Pancreas (tissue), 10 donors: ENCODE results near the gene SLIT1. TPM values are rescaled to one million over a fixed set of nuclear protein-coding genes. Genes with fewer than 3 reads are reported as not detected.

Experiments
- ATAC-seq, 4 donors: fragments of 200-7000 bp; cut with Tn5 transposase; one replicate each; pipeline versions ENCODE4 v1.8.0 to v1.9.1; 2020; ENCODE audit warnings: mild to moderate bottlenecking in 4 of 4, moderate library complexity in 4 of 4
- DNase-seq, 6 donors: peaks; one replicate each; pipeline ENCODE4 v3.0.0-alpha.2; 2020
- FAIRE-seq: peaks from 2 replicates; lab custom pipeline; 2012; peaks lifted over from hg19 to GRCh38; lab: Jason Lieb, UNC
- H3K27ac ChIP-seq, 4 donors: fragments of 200-600 bp; sonication (generic); 1 replicate in 3 of 4; 2 replicates in 1 of 4; pipeline versions ENCODE4 v1.5.0 to v1.8.0; 2020
- H3K27me3 ChIP-seq, 4 donors: fragments of 200-600 bp; one replicate each; pipeline ENCODE4 v1.8.0; 2021
- H3K36me3 ChIP-seq, 3 donors: fragments of 200-600 bp; sonication (generic) in 1 of 3; one replicate each; pipeline versions ENCODE4 v1.5.0 to v1.8.0; 2020 to 2021
- H3K4me1 ChIP-seq, 3 donors: fragments of 200-600 bp; one replicate each; pipeline ENCODE4 v1.8.0; 2021
- H3K4me3 ChIP-seq, 4 donors: fragments of 200-600 bp; sonication (generic) in 2 of 4; one replicate each; pipeline versions ENCODE4 v1.5.0 to v1.8.0; 2020 to 2021
- H3K9me3 ChIP-seq, 4 donors: fragments of 200-600 bp; one replicate each; pipeline ENCODE4 v1.8.0; 2021
- CTCF ChIP-seq, 4 donors: fragments of 200-600 bp; sonication (generic) in 3 of 4; IDR thresholded peaks; one replicate each; pipeline versions ENCODE4 v1.5.0 to v1.8.0; 2021; ENCODE audit warnings: antibody characterized with exemption in 4 of 4
- WGBS, 2 donors: extraction: QIAGEN DNeasy Blood & Tissue Kit; methylation state at CpG; one replicate each; pipeline ENCODE4 v1.1.7; 2013; 5-methylcytosine and 5-hydroxymethylcytosine counted together
- intact Hi-C, 3 donors: fragments of 100-400 bp; cut with DNase I; formaldehyde crosslinking; loops; one replicate each; pipeline versions ENCODE4 v1.11.1 to v1.14.2; 2022
- polyA plus RNA-seq, 2 donors: library from polyadenylated mRNA; stranded (reverse); fragments of 200-250 nt; gene quantifications; one replicate each; pipeline ENCODE4 v1.2.3, GENCODE V29; 2013
- total RNA-seq, 6 donors: library from RNA; stranded (reverse); fragmentation: NEBNext Ultra II Directional in 4 of 6; extraction: Animal tissue kit (Norgen Biotek cat#: 25700) in 4 of 6; gene quantifications; one replicate each; pipeline versions ENCODE4 v1.2.1 to v1.2.4, GENCODE V29; 2021 to 2023
- donor health status: healthy with polysubstance abuse.
- donor health status: DM: no; HTN: no; CAD: no; lungs with moderate emphysema.
- donor health status: DM: no; HTN: no; CAD: no.
- donor health status: control.
- donor health status: control.
- donor health status: Bipolar disorder and iron deficiency.
- donor health status: DM: yes; HTN: yes; CAD: no.
- donor health status: DM: no; HTN: no; CAD: no.
- donor health status: DM: no; HTN: no; CAD: no.
- donor health status: DM: yes; HTN: yes; CAD: no.

SLIT1 gene
- total and polyA plus RNA-seq, 8 donors, result 0.23 to 2.8 (median 0.89) TPM

GRCh38 chr10:97048649-97049427 is 136.9 kb downstream of the SLIT1 start:
- H3K4me1 ChIP-seq, result no peaks in the 10 kb centered on the region
- 86 to 88% methylated on average over 18 to 23 of the region's 23 CpGs for WGBS, 2 donors
- no peaks in the 10 kb centered on the region for H3K27me3 ChIP-seq
- ATAC-seq, result no peak
- no peak for DNase-seq
- FAIRE-seq, result no peak
- intact Hi-C loops, result no loop called here
- no peak overlapping the region for H3K27ac ChIP-seq
- no peaks in the 10 kb centered on the region for H3K9me3 ChIP-seq
- no peak for TF ChIP-seq CTCF (IDR thresholded peaks at IDR 0.05)
- H3K4me3 ChIP-seq, result no peak overlapping the region
- no peaks in the 10 kb centered on the region for H3K36me3 ChIP-seq

- ATAC-seq, result no peak
- no peak for FAIRE-seq
- no peak overlapping the region for H3K27ac ChIP-seq
- no peaks in the 10 kb centered on the region for H3K9me3 ChIP-seq
- intact Hi-C loops, result no loop called here
- no peak for DNase-seq
- no peaks in the 10 kb centered on the region for H3K27me3 ChIP-seq
- no peak for TF ChIP-seq CTCF (IDR thresholded peaks at IDR 0.05)
- WGBS, 2 donors, result 84 to 85% methylated on average over 9 of the region's 9 CpGs
- no peaks in the 10 kb centered on the region for H3K4me1 ChIP-seq
- no peaks in the 10 kb centered on the region for H3K36me3 ChIP-seq
- H3K4me3 ChIP-seq, result no peak overlapping the region
Measured at GRCh38 chr10:97047788-97048187, 138.0 kb downstream of the SLIT1 start.

GRCh38 chr10:97047083-97047736 is 138.5 kb downstream of the SLIT1 start:
- no peaks in the 10 kb centered on the region for H3K36me3 ChIP-seq
- H3K27me3 ChIP-seq, result no peaks in the 10 kb centered on the region
- DNase-seq (no peak), FAIRE-seq (no peak), ATAC-seq (no peak)
- H3K27ac ChIP-seq, result no peak overlapping the region
- H3K9me3 ChIP-seq, result no peaks in the 10 kb centered on the region
- H3K4me1 ChIP-seq, result no peaks in the 10 kb centered on the region
- H3K4me3 ChIP-seq, result no peak overlapping the region
- WGBS, 2 donors, result 69 to 82% methylated on average over 5 of the region's 5 CpGs
- no peak for TF ChIP-seq CTCF (IDR thresholded peaks at IDR 0.05)
- intact Hi-C loops, result no loop called here

- no peak for ATAC-seq
- H3K27me3 ChIP-seq, result no peaks in the 10 kb centered on the region
- no peaks in the 10 kb centered on the region for H3K4me1 ChIP-seq
- no peak for FAIRE-seq
- no peak for TF ChIP-seq CTCF (IDR thresholded peaks at IDR 0.05)
- H3K27ac ChIP-seq, result no peak overlapping the region
- H3K4me3 ChIP-seq, result no peak overlapping the region
- H3K9me3 ChIP-seq, result no peaks in the 10 kb centered on the region
- WGBS, 2 donors, result 78 to 81% methylated on average over 11 of the region's 11 CpGs
- DNase-seq, result no peak
- no peaks in the 10 kb centered on the region for H3K36me3 ChIP-seq
- intact Hi-C loops, result no loop called here
Measured at GRCh38 chr10:97046456-97047082, 139.2 kb downstream of the SLIT1 start.

GRCh38 chr10:97043563-97043855 is 142.2 kb downstream of the SLIT1 start:
- no peaks in the 10 kb centered on the region for H3K27me3 ChIP-seq
- H3K4me3 ChIP-seq, result no peak overlapping the region
- intact Hi-C loops, result no loop called here
- DNase-seq (no peak), FAIRE-seq (no peak), ATAC-seq (no peak)
- H3K4me1 ChIP-seq, result no peaks in the 10 kb centered on the region
- H3K36me3 ChIP-seq, result no peaks in the 10 kb centered on the region
- no peaks in the 10 kb centered on the region for H3K9me3 ChIP-seq
- TF ChIP-seq CTCF (IDR thresholded peaks at IDR 0.05), result no peak
- H3K27ac ChIP-seq, result no peak overlapping the region
- 75 to 82% methylated on average over 12 to 14 of the region's 14 CpGs for WGBS, 2 donors
